Astrocyte (in vitro differentiated cells and primary cell): Measurements from ENCODE around the gene EIF4A2. TPM values are rescaled to one million over a fixed set of nuclear protein-coding genes. Genes with fewer than 3 reads are reported as not detected.

Experiments used
- DNase-seq: peaks from one replicate; pipeline ENCODE4 v3.0.0-alpha.2; 2010; ENCODE audit warnings: low read depth
- FAIRE-seq: peaks from 2 replicates; lab custom pipeline; 2011; peaks lifted over from hg19 to GRCh38; lab: Jason Lieb, UNC
- H2AFZ ChIP-seq: 2 replicates; pipeline ENCODE4 v1.6.0; 2012; ENCODE audit warnings: low read depth, low read length, inconsistent platforms
- H3K27ac ChIP-seq: 2 replicates; pipeline ENCODE4 v1.5.1; 2011; ENCODE audit warnings: low read depth, low read length, inconsistent platforms
- H3K27me3 ChIP-seq: 2 replicates; pipeline ENCODE4 v1.6.0; 2011; ENCODE audit warnings: low read length, inconsistent platforms; ENCODE audit not compliant: insufficient read depth
- H3K36me3 ChIP-seq: 2 replicates; pipeline ENCODE4 v1.5.1; 2011; ENCODE audit warnings: low read length, inconsistent platforms; ENCODE audit not compliant: insufficient read depth
- H3K4me1 ChIP-seq: 2 replicates; pipeline ENCODE4 v1.5.1; 2011; ENCODE audit warnings: low read length, inconsistent platforms; ENCODE audit not compliant: insufficient read depth
- H3K4me2 ChIP-seq: 2 replicates; pipeline ENCODE4 v1.6.0; 2012; ENCODE audit warnings: low read length, inconsistent platforms
- H3K4me3 ChIP-seq: 2 replicates; pipeline ENCODE4 v1.5.1; 2011; ENCODE audit warnings: low read depth, mild to moderate bottlenecking, low read length, inconsistent platforms; ENCODE audit not compliant: insufficient read depth
- H3K79me2 ChIP-seq: 2 replicates; pipeline ENCODE4 v1.6.0; 2012; ENCODE audit warnings: mild to moderate bottlenecking, low read length, inconsistent platforms; ENCODE audit not compliant: insufficient read depth
- H3K9ac ChIP-seq: 2 replicates; pipeline ENCODE4 v1.6.0; 2012; ENCODE audit warnings: mild to moderate bottlenecking, low read length, inconsistent platforms
- H3K9me3 ChIP-seq: 2 replicates; pipeline ENCODE4 v1.5.1; 2012; ENCODE audit warnings: low read depth, mild to moderate bottlenecking, low read length, inconsistent platforms; ENCODE audit not compliant: insufficient read depth
- H4K20me1 ChIP-seq: 2 replicates; pipeline ENCODE4 v1.6.0; 2012; ENCODE audit warnings: low read length, inconsistent platforms; ENCODE audit not compliant: insufficient read depth
- H3K27ac Mint-ChIP-seq: one replicate; pipeline ENCODE4 v1.8.0; 2021; ENCODE audit warnings: mild to moderate bottlenecking, mixed read lengths; ENCODE audit not compliant: unreplicated experiment
- H3K27me3 Mint-ChIP-seq: one replicate; pipeline ENCODE4 v1.8.0; 2021; ENCODE audit warnings: low read depth, mixed read lengths; ENCODE audit not compliant: unreplicated experiment
- H3K36me3 Mint-ChIP-seq: one replicate; pipeline ENCODE4 v1.8.0; 2021; ENCODE audit warnings: low read depth, mixed read lengths; ENCODE audit not compliant: unreplicated experiment
- H3K4me1 Mint-ChIP-seq: one replicate; pipeline ENCODE4 v1.8.0; 2021; ENCODE audit warnings: low read depth, mixed read lengths; ENCODE audit not compliant: unreplicated experiment
- H3K4me3 Mint-ChIP-seq: one replicate; pipeline ENCODE4 v1.8.0; 2021; ENCODE audit warnings: mild to moderate bottlenecking, moderate library complexity, mixed read lengths; ENCODE audit not compliant: unreplicated experiment
- H3K9me3 Mint-ChIP-seq: one replicate; pipeline ENCODE4 v1.8.0; 2021; ENCODE audit warnings: mild to moderate bottlenecking, mixed read lengths; ENCODE audit not compliant: unreplicated experiment
- CTCF ChIP-seq: IDR thresholded peaks from 2 replicates; pipeline ENCODE4 v1.5.1; 2011; ENCODE audit warnings: low read depth, mild to moderate bottlenecking, inconsistent platforms, low read length, moderate library complexity; ENCODE audit not compliant: insufficient read depth
- EZH2 ChIP-seq: IDR thresholded peaks from 2 replicates; pipeline ENCODE4 v1.6.1; 2012; ENCODE audit warnings: mild to moderate bottlenecking, low read length, inconsistent platforms; ENCODE audit not compliant: insufficient read depth
- total RNA-seq: library from RNA; stranded (reverse); gene quantifications from 2 replicates; pipeline ENCODE4 v1.2.1, GENCODE V29; 2021

EIF4A2 gene
- total RNA-seq, 1 donor from 2014 or later = 323 TPM

- peaks cover 2% of the 10 kb centered on the region for H3K36me3 Mint-ChIP-seq
- Histone ChIP-seq H3K79me2 (no peaks in the 10 kb centered on the region), H3K4me2 (peak overlapping the region; percentile 90), H3K36me3 (no peaks in the 10 kb centered on the region), H3K4me1 (peaks cover 29% of the 10 kb centered on the region), H3K27ac (no peak overlapping the region), H2AFZ (peak overlapping the region; percentile 26), H4K20me1 (peaks cover 8% of the 10 kb centered on the region), H3K27me3 (peaks cover 33% of the 10 kb centered on the region), H3K4me3 (peak overlapping the region; percentile 31), H3K9me3 (no peaks in the 10 kb centered on the region), H3K9ac (peak overlapping the region; percentile 62)
- peaks cover 1% of the 10 kb centered on the region for H3K9me3 Mint-ChIP-seq
- TF ChIP-seq EZH2 (no peak), CTCF (no peak)
- H3K4me1 Mint-ChIP-seq = peaks cover 18% of the 10 kb centered on the region
- H3K27me3 Mint-ChIP-seq = peaks cover 31% of the 10 kb centered on the region
- DNase-seq = no peak
- no peak for FAIRE-seq
- H3K4me3 Mint-ChIP-seq = peak overlapping the region; percentile 75
- H3K27ac Mint-ChIP-seq = peak overlapping the region; percentile 62
These were observed 42.6 kb downstream of the EIF4A2 start for GRCh38 chr3:186825872-186826409.

DNA sequence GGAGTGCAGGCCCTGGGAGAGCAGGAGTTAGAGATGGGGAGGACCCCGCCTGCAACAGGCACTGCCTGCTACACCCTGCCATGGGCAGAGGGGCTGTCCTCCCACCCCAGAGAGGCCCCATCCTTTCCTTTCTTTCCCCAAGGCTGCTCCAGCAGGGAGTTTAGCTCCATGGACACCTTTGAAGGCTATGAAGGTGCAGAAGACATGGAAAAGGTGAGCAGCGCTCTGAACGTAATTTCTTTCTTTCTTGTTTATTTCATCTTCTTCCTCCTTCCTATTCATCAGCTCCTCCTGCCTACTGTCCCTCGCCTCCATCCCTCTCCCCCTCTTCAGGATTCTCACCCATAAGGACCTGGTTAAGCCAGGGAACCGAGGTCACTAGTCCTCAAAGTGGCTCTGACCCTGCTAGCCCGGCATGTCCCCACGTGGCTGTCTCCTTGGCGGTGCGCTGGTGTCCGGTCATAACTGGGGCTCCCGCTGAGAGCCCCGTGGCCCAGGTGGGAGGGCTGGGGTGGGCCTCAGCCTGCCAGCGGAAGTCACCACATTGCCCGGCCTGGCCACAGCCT, 43.1 kb downstream of the EIF4A2 start:
- Histone ChIP-seq H3K36me3 (no peaks in the 10 kb centered on the region), H3K4me1 (peaks cover 29% of the 10 kb centered on the region), H3K9ac (peak overlapping the region; percentile 62), H4K20me1 (peaks cover 8% of the 10 kb centered on the region), H3K9me3 (no peaks in the 10 kb centered on the region), H3K4me3 (peak overlapping the region; percentile 69), H3K79me2 (no peaks in the 10 kb centered on the region), H3K27ac (no peak overlapping the region), H3K4me2 (peak overlapping the region; percentile 90), H3K27me3 (peaks cover 37% of the 10 kb centered on the region), H2AFZ (peak overlapping the region; percentile 3)
- peaks cover 18% of the 10 kb centered on the region for H3K4me1 Mint-ChIP-seq
- H3K4me3 Mint-ChIP-seq = peak overlapping the region; percentile 75
- TF ChIP-seq EZH2 (no peak), CTCF (no peak)
- peaks cover 2% of the 10 kb centered on the region for H3K36me3 Mint-ChIP-seq
- peaks cover 35% of the 10 kb centered on the region for H3K27me3 Mint-ChIP-seq
- H3K9me3 Mint-ChIP-seq = peaks cover 1% of the 10 kb centered on the region
- FAIRE-seq = no peak
- H3K27ac Mint-ChIP-seq = no peak overlapping the region
- DNase-seq = no peak
